Suprapubic skin (tissue), 4 donors: ENCODE results near the gene HCFC1R1. TPM values are rescaled to one million over a fixed set of nuclear protein-coding genes. Genes with fewer than 3 reads are reported as not detected.

Experiments
- DNase-seq, 2 donors: peaks; one replicate each; pipeline ENCODE4 v3.0.0-alpha.2; 2019; ENCODE audit warnings: low spot score in 2 of 2
- H3K27ac ChIP-seq: fragments of 200-600 bp; sonication (generic); one replicate; pipeline ENCODE4 v1.5.1; 2019
- H3K27me3 ChIP-seq: fragments of 200-600 bp; sonication (generic); one replicate; pipeline ENCODE4 v1.5.1; 2019
- H3K36me3 ChIP-seq: fragments of 200-600 bp; sonication (generic); one replicate; pipeline ENCODE4 v1.5.1; 2019
- H3K4me1 ChIP-seq: fragments of 200-600 bp; sonication (generic); one replicate; pipeline ENCODE4 v1.5.1; 2019
- H3K4me3 ChIP-seq: fragments of 200-600 bp; sonication (generic); one replicate; pipeline ENCODE4 v1.5.1; 2019; ENCODE audit warnings: mild to moderate bottlenecking
- H3K9me3 ChIP-seq: fragments of 200-600 bp; sonication (generic); one replicate; pipeline ENCODE4 v1.5.1; 2019
- EP300 ChIP-seq: sonication (generic); formaldehyde crosslinking; IDR thresholded peaks from one replicate; pipeline ENCODE4 v1.6.1; 2017; ENCODE audit warnings: antibody characterized with exemption
- POLR2A ChIP-seq, 2 donors: fragments of 450-650 bp; IDR thresholded peaks; one replicate each; pipeline ENCODE4 v1.6.1; 2017; ENCODE audit warnings: antibody characterized with exemption in 2 of 2, mild to moderate bottlenecking in 2 of 2, moderate library complexity in 2 of 2
- POLR2AphosphoS5 ChIP-seq, 3 donors: sonication (generic); formaldehyde crosslinking; IDR thresholded peaks; one replicate each; pipeline ENCODE4 v1.6.1; 2017; ENCODE audit warnings: antibody characterized with exemption in 3 of 3
- WGBS: methylation state at CpG from one replicate; pipeline ENCODE4 v1.1.5; 2018; 5-methylcytosine and 5-hydroxymethylcytosine counted together
- total RNA-seq, 4 donors: library from RNA; depleted of rRNA; stranded (reverse); fragments of >200 nt; gene quantifications; one replicate each; pipeline ENCODE4 v1.1.0, GENCODE V29; 2016
- TF ChIP-seq, protein P1 (sequence below), 2 donors: fragments of 200-600 bp in 1 of 2; fragments of 450-650 bp in 1 of 2; sonication (generic) in 1 of 2; IDR thresholded peaks; one replicate each; pipeline ENCODE4 v1.5.1; 2016 to 2019; ENCODE audit warnings: antibody characterized with exemption in 2 of 2, mild to moderate bottlenecking in 1 of 2, moderate library complexity in 1 of 2

Gene HCFC1R1
- total RNA-seq, 4 donors from 2014 or later, result 32.6 to 65.4 (median 51.5) TPM

DNA sequence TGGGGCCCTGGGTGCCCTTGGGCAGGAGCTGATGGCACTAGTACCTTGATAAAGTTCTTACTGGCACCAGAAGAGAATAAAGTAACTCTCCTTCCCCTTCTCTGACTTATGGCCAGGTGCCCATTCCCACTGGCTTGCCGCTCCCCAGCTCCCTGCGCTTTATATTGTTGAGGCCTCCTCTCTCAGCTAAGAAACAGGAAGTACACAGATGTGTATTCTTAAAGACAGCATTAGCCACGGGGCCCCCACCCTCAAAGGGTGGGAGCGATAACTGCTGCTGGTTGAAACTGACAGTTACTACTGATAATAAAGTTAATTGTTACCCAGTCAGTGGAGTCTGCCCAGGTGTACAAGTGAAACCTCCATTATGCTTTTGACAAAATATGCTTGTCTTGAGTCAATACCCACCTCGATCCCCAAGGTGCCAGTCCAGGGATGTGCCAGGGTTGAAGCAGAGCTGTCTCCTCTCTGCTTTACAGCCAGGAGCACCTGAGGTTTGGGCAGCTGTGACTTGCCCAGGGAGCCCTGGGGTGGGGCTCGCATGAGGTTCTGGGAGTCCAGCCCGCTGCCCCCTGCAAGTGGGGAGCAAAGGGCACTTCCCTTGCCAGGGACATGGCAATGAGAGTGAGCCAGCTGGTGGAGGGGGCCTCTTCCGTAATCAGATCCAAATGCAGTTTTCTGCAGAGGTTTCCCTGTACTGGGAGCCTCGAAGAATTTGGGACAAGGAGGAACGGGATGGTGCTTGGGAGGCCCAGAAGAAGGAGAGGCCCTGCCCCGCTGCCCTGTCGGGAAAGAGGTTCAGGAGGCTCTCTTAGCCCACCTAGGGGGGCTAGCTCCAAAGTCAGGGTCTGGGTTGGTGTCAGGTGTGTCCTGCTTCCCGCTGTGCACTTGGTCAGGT, 16.4 kb downstream of the HCFC1R1 start:
- H3K9me3 ChIP-seq, result no peaks in the 10 kb centered on the region
- H3K36me3 ChIP-seq, result no peaks in the 10 kb centered on the region
- H3K27ac ChIP-seq, result no peak overlapping the region
- H3K4me3 ChIP-seq, result no peak overlapping the region
- H3K27me3 ChIP-seq, result peaks cover 73% of the 10 kb centered on the region
- peaks cover 29% of the 10 kb centered on the region for H3K4me1 ChIP-seq
- TF ChIP-seq POLR2A (IDR thresholded peaks at IDR 0.05), result no peak
- no peak for TF ChIP-seq EP300
- TF ChIP-seq, protein P1, sequence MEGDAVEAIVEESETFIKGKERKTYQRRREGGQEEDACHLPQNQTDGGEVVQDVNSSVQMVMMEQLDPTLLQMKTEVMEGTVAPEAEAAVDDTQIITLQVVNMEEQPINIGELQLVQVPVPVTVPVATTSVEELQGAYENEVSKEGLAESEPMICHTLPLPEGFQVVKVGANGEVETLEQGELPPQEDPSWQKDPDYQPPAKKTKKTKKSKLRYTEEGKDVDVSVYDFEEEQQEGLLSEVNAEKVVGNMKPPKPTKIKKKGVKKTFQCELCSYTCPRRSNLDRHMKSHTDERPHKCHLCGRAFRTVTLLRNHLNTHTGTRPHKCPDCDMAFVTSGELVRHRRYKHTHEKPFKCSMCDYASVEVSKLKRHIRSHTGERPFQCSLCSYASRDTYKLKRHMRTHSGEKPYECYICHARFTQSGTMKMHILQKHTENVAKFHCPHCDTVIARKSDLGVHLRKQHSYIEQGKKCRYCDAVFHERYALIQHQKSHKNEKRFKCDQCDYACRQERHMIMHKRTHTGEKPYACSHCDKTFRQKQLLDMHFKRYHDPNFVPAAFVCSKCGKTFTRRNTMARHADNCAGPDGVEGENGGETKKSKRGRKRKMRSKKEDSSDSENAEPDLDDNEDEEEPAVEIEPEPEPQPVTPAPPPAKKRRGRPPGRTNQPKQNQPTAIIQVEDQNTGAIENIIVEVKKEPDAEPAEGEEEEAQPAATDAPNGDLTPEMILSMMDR (IDR thresholded peaks at IDR 0.05), result no peak
- TF ChIP-seq POLR2AphosphoS5 (IDR thresholded peaks at IDR 0.05), result no peak
- no peak for DNase-seq
- WGBS, result 54% methylated on average over 8 of the region's 13 CpGs

DNA sequence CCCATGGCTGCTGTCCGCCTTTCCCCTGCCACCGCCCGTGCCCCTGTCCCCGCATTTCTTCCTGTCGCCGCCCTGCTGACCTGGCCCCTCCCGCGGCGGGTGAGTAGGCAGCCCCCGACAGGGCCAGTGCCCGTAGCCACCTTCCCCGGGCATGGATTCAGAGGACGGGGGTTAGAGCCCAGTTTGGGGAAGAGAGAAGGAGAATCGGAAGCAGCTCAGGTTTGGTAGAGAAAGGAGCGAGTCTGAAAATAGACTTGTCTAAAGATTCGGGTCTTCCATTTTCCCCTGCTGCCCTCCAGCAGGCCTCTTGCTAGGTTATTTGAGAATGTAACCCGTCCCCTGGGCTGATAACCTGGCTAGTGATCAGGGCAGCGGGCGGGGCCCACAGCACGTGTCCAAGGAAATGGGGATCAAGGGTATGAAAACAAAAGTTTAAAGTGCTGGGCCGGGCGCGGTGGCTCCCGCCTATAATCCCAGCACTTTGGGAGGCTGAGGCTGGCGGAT, 18.9 kb downstream of the HCFC1R1 start:
- no peak for DNase-seq
- 4% methylated on average over 12 of the region's 25 CpGs for WGBS
- no peaks in the 10 kb centered on the region for H3K36me3 ChIP-seq
- H3K4me1 ChIP-seq, result peaks cover 25% of the 10 kb centered on the region
- no peaks in the 10 kb centered on the region for H3K9me3 ChIP-seq
- peak overlapping the region; percentile 42 for H3K4me3 ChIP-seq
- H3K27ac ChIP-seq, result no peak overlapping the region
- peaks cover 52% of the 10 kb centered on the region for H3K27me3 ChIP-seq
- no peak for TF ChIP-seq EP300
- TF ChIP-seq, protein P1 (IDR thresholded peaks at IDR 0.05), result no peak
- TF ChIP-seq POLR2AphosphoS5 (IDR thresholded peaks at IDR 0.05), result no peak

DNA sequence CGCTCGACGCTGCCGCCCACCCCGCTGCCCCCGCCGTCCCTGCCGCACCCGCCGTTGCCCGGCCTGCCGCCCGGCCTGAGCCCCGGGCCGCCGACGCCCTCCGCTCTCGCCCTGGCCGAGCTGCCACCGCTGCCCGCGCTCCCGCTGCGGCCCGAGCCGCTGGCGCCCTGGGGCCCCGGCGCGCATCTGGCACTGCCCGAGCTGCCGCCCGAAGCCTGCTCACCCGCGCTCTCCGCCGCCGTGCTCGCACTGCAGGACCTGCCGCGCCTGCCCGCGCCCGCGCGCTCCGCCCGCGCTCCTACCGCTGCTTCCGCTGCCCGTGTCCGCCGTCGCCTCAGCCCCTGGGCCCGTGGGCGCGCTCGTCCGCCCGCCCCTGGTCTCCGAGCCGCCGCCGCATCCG, 19.4 kb downstream of the HCFC1R1 start:
- Histone ChIP-seq H3K27ac (no peak overlapping the region), H3K4me1 (peaks cover 25% of the 10 kb centered on the region), H3K36me3 (no peaks in the 10 kb centered on the region), H3K9me3 (no peaks in the 10 kb centered on the region), H3K4me3 (peak overlapping the region; percentile 42), H3K27me3 (peaks cover 48% of the 10 kb centered on the region)
- TF ChIP-seq, protein P1 (IDR thresholded peaks at IDR 0.05), result no peak
- TF ChIP-seq POLR2AphosphoS5 (IDR thresholded peaks at IDR 0.05) (no peak), POLR2A (IDR thresholded peaks at IDR 0.05) (no peak), EP300 (no peak)
- no CpG with 5 or more reads among the region's 67 CpGs for WGBS
- DNase-seq, result no peak

DNA sequence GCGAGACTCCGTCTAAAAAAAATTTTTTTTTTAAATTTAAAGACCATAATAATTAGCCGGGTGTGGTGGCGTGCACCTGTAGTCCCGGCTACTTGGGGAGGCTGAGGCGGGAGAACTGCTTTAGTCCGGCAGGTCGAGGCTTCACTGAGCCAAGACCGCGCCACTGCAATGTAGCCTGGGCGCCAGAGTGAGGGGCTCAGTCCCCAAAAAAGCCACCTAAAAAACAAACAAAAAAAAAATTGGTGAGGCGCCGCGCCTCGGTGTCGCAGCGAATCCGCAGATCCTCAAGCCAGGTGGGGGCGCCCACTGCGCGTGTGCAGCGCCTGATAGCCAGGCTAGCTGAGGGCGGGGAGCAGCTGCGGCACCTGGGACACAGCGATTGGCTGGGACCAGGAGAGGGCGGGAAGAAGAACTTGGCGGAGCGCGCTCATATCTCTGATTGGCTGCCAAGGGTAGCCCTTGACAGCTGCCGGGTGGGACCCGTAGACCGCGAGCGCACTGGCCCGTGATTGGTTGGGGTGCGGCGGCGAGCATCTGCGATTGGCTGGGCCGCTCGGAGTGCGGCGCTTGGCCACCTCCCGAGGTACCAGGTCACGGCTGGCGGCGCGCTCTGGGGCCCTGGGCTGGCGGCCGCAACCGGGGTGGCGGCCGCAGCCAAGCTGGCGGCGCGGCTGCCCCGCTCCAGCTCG, 20.0 kb downstream of the HCFC1R1 start:
- H3K4me3 ChIP-seq, result peak overlapping the region; percentile 42
- H3K9me3 ChIP-seq, result no peaks in the 10 kb centered on the region
- peaks cover 44% of the 10 kb centered on the region for H3K27me3 ChIP-seq
- peak; percentile 95 to 98 for DNase-seq
- H3K4me1 ChIP-seq, result peaks cover 25% of the 10 kb centered on the region
- TF ChIP-seq, protein P1 (IDR thresholded peaks at IDR 0.05), result peak in 1 of 2 donors; percentile 43
- no peak for TF ChIP-seq POLR2A (IDR thresholded peaks at IDR 0.05)
- no peak overlapping the region for H3K27ac ChIP-seq
- H3K36me3 ChIP-seq, result no peaks in the 10 kb centered on the region
- 17% methylated on average over 23 of the region's 58 CpGs for WGBS

DNA sequence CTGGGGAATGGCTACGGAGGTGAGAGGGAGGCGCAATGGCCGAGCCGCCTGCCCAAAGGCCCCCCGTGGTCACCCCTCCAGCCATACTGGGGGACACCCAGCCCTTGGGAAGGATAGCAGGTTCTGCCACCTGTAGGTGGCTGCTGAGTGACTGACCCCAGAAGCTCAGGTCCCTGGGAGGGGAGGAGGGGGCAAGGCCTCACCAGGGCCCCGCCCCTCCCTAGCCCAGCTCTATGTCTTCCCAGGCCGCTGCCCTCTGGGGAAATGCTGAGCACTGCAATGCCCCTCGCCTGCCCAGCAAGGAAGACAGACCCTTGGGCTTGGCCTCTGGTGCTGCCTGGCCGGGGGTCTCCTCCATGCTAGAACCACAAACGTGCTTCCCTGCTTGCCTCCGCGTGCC, 22.4 kb downstream of the HCFC1R1 start:
- no peak for DNase-seq
- Histone ChIP-seq H3K4me1 (peaks cover 10% of the 10 kb centered on the region), H3K27me3 (peaks cover 20% of the 10 kb centered on the region), H3K4me3 (no peak overlapping the region), H3K36me3 (no peaks in the 10 kb centered on the region), H3K9me3 (no peaks in the 10 kb centered on the region), H3K27ac (no peak overlapping the region)
- WGBS, result 74% methylated on average over 5 of the region's 12 CpGs
- TF ChIP-seq POLR2AphosphoS5 (IDR thresholded peaks at IDR 0.05), result no peak
- no peak for TF ChIP-seq POLR2A (IDR thresholded peaks at IDR 0.05)
- TF ChIP-seq, protein P1 (IDR thresholded peaks at IDR 0.05), result no peak
- TF ChIP-seq EP300, result no peak
